HG03039 (cell line): ENCODE results near the gene SLC24A3.

ENCODE experiments used
- ATAC-seq: cut with Tn5 transposase; IDR thresholded peaks from one replicate; pipeline ENCODE4 v1.9.1; 2021; ENCODE audit warnings: mild to moderate bottlenecking, moderate library complexity; ENCODE audit not compliant: unreplicated experiment

The SLC24A3 gene

GRCh38 chr20:19236371-19237055, 24.1 kb downstream of the SLC24A3 start:
- ATAC-seq, result no peak

GRCh38 chr20:19241440-19241839, 29.0 kb downstream of the SLC24A3 start:
- ATAC-seq, result no peak

GRCh38 chr20:19244291-19244690, 31.8 kb downstream of the SLC24A3 start:
- ATAC-seq, result no peak

GRCh38 chr20:19249106-19249879, 36.9 kb downstream of the SLC24A3 start:
- ATAC-seq, result no peak

GRCh38 chr20:19250346-19250745, 37.9 kb downstream of the SLC24A3 start:
- no peak for ATAC-seq

- ATAC-seq, result no peak
These were observed 39.1 kb downstream of the SLC24A3 start for GRCh38 chr20:19251506-19251905.

- ATAC-seq, result no peak
These were observed 39.5 kb downstream of the SLC24A3 start for GRCh38 chr20:19251958-19252357.

GRCh38 chr20:19252451-19253120, 40.1 kb downstream of the SLC24A3 start:
- ATAC-seq, result no peak

GRCh38 chr20:19253316-19253715, 40.9 kb downstream of the SLC24A3 start:
- no peak for ATAC-seq

- ATAC-seq, result no peak
These were observed 41.7 kb downstream of the SLC24A3 start for GRCh38 chr20:19253916-19254820.

- ATAC-seq, result no peak
These were observed 42.5 kb downstream of the SLC24A3 start for GRCh38 chr20:19254956-19255355.

GRCh38 chr20:19256085-19256484, 43.6 kb downstream of the SLC24A3 start:
- ATAC-seq, result no peak

GRCh38 chr20:19256906-19257595, 44.6 kb downstream of the SLC24A3 start:
- ATAC-seq, result no peak

GRCh38 chr20:19257865-19258264, 45.4 kb downstream of the SLC24A3 start:
- ATAC-seq, result no peak

GRCh38 chr20:19259141-19259591, 46.7 kb downstream of the SLC24A3 start:
- ATAC-seq, result no peak

- no peak for ATAC-seq
These were observed 48.1 kb downstream of the SLC24A3 start for GRCh38 chr20:19260412-19261090.

GRCh38 chr20:19264191-19264590, 51.7 kb downstream of the SLC24A3 start:
- ATAC-seq, result no peak

- no peak for ATAC-seq
These were observed 53.4 kb downstream of the SLC24A3 start for GRCh38 chr20:19265646-19266374.

- no peak for ATAC-seq
These were observed 56.0 kb downstream of the SLC24A3 start for GRCh38 chr20:19268426-19268825.
